Measurements from ENCODE around the gene C1GALT1. TPM values are rescaled to one million over a fixed set of nuclear protein-coding genes. Genes with fewer than 3 reads are reported as not detected.
"Not testable (repeated sequence)": the region's sequence is repeated elsewhere in the genome, so short reads cannot be mapped to it uniquely, and the experiment has no call there.

Gene C1GALT1
- total and polyA plus RNA-seq, 12 donors, result 3.6 to 217 (median 18.2) TPM

GRCh38 chr7:7136466-7137381 is 45.6 kb upstream of the C1GALT1 start:
- TF ChIP-seq CTCF (IDR thresholded peaks at IDR 0.05), result no peak
- no peak for TF ChIP-seq POLR2A (IDR thresholded peaks at IDR 0.05)
- H3K9me3 ChIP-seq (replicated peaks in 1 of 3), result no peaks in the 10 kb centered on the region
- no peaks in the 10 kb centered on the region for H3K27me3 ChIP-seq
- H3K27ac ChIP-seq, result peak overlapping the region in 1 of 5 donors; percentile 32
- intact Hi-C loops (cut with DNase I), result no loop called here
- WGBS, 4 donors, result 53 to 65% (median 62%) methylated on average over 6 of the region's 6 CpGs
- peaks cover 0 to 9% of the 10 kb centered on the region in 2 donors for H3K4me1 ChIP-seq (replicated peaks in 1 of 2)
- DNase-seq, result no peak
- H3K36me3 ChIP-seq (replicated peaks in 1 of 2), result no peaks in the 10 kb centered on the region
- peak overlapping the region in 1 of 4 donors; percentile 5 for H3K4me3 ChIP-seq

GRCh38 chr7:7138897-7139296 is 43.4 kb upstream of the C1GALT1 start:
- no peak for DNase-seq
- no peaks in the 10 kb centered on the region for H3K27me3 ChIP-seq
- no peak overlapping the region for H3K4me3 ChIP-seq
- peaks cover 0 to 9% of the 10 kb centered on the region in 2 donors for H3K4me1 ChIP-seq (replicated peaks in 1 of 2)
- WGBS, 4 donors, result 84 to 91% (median 88%) methylated on average over 8 of the region's 8 CpGs
- no peak for TF ChIP-seq CTCF (IDR thresholded peaks at IDR 0.05)
- no peak overlapping the region for H3K27ac ChIP-seq
- no peaks in the 10 kb centered on the region for H3K9me3 ChIP-seq (replicated peaks in 1 of 3)
- no peaks in the 10 kb centered on the region for H3K36me3 ChIP-seq (replicated peaks in 1 of 2)
- intact Hi-C loops (cut with DNase I), result no loop called here

- WGBS, 4 donors, result 63 to 87% (median 85%) methylated on average over 1 of the region's 1 CpG
- H3K9me3 ChIP-seq (replicated peaks in 1 of 3); H3K36me3 ChIP-seq (replicated peaks in 1 of 2); H3K4me1 ChIP-seq (replicated peaks in 1 of 2); H3K27me3 ChIP-seq; intact Hi-C loops (cut with DNase I); H3K27ac ChIP-seq; H3K4me3 ChIP-seq; DNase-seq: not testable (repeated sequence)
Observed at GRCh38 chr7:7143404-7143803, 38.9 kb upstream of the C1GALT1 start.

GRCh38 chr7:7145151-7145550 is 37.2 kb upstream of the C1GALT1 start:
- H3K4me3 ChIP-seq; intact Hi-C loops (cut with DNase I); H3K27me3 ChIP-seq; H3K9me3 ChIP-seq (replicated peaks in 1 of 3); H3K4me1 ChIP-seq (replicated peaks in 1 of 2); DNase-seq; H3K36me3 ChIP-seq (replicated peaks in 1 of 2); H3K27ac ChIP-seq: not testable (repeated sequence)
- 40 to 89% (median 83%) methylated on average over 2 to 4 of the region's 4 CpGs for WGBS, 4 donors

- no peaks in the 10 kb centered on the region for H3K9me3 ChIP-seq (replicated peaks in 1 of 3)
- no peaks in the 10 kb centered on the region for H3K36me3 ChIP-seq (replicated peaks in 1 of 2)
- TF ChIP-seq CTCF (IDR thresholded peaks at IDR 0.05) (no peak), POLR2A (IDR thresholded peaks at IDR 0.05) (no peak)
- WGBS, 4 donors, result 62 to 77% (median 69%) methylated on average over 3 of the region's 3 CpGs
- no peaks in the 10 kb centered on the region for H3K4me1 ChIP-seq (replicated peaks in 1 of 2)
- intact Hi-C loops (cut with DNase I), result no loop called here
- no peaks in the 10 kb centered on the region for H3K27me3 ChIP-seq
- no peak overlapping the region for H3K27ac ChIP-seq
- no peak overlapping the region for H3K4me3 ChIP-seq
- DNase-seq, result no peak
Observed at GRCh38 chr7:7146837-7147236, 35.5 kb upstream of the C1GALT1 start.

All from adrenal gland (tissue), 12 donors.